HG03095 (cell line): Measurements from ENCODE around the gene RMP24.

ENCODE experiments used
- ATAC-seq: cut with Tn5 transposase; IDR thresholded peaks from one replicate; pipeline ENCODE4 v1.9.1; 2021; ENCODE audit warnings: moderate library complexity; ENCODE audit not compliant: unreplicated experiment

RMP24 gene

DNA sequence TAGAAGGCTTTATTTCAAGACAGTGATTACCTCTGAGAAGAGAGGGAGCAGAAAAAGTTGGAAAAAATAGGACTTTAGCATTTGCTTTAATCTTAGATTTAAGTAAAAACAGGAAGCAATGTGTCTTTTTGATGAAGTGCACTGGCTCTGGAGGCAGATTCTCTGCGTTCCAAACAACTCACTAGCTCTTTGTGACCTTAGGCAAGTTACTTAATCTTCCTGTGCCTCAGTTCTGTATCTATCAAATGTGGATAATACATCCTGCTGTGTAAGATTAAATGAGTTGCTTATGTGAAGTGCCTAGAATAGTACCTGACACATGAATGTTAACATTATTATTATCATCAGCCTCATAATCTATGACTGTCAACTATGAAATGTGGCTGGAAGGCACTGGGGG, 52.5 kb downstream of the RMP24 start:
- no peak for ATAC-seq

DNA sequence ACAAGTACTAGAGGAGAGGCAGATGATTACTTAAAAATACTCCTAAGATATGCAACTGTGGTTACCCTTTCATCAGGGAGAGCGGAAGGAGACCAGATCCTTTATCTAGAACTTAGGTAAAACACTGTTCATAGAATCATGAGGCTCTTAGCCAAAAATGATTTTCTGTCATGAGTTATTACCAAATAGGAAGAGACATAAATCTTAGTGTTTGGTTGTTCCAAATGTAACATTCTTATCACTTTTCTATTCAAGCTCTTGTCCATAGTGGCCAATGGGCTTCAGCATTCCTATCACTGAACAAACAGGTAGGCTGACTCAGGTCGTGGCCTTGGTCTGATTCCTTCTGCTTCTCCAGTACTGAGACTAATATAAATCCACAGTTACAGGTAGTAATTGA, 56.4 kb downstream of the RMP24 start:
- no peak for ATAC-seq
